GM10847 (cell line): ENCODE measurements around the gene CCDC184.

ENCODE experiments used
- POLR2A ChIP-seq: IDR thresholded peaks from 2 replicates; pipeline ENCODE4 v1.6.1; 2011; ENCODE audit not compliant: insufficient read length; ENCODE audit errors: extremely low read depth

Gene CCDC184

GRCh38 chr12:48165089-48165981, 18.1 kb upstream of the CCDC184 start:
- no peak for TF ChIP-seq POLR2A

GRCh38 chr12:48169011-48169410, 14.4 kb upstream of the CCDC184 start:
- TF ChIP-seq POLR2A, result no peak

DNA sequence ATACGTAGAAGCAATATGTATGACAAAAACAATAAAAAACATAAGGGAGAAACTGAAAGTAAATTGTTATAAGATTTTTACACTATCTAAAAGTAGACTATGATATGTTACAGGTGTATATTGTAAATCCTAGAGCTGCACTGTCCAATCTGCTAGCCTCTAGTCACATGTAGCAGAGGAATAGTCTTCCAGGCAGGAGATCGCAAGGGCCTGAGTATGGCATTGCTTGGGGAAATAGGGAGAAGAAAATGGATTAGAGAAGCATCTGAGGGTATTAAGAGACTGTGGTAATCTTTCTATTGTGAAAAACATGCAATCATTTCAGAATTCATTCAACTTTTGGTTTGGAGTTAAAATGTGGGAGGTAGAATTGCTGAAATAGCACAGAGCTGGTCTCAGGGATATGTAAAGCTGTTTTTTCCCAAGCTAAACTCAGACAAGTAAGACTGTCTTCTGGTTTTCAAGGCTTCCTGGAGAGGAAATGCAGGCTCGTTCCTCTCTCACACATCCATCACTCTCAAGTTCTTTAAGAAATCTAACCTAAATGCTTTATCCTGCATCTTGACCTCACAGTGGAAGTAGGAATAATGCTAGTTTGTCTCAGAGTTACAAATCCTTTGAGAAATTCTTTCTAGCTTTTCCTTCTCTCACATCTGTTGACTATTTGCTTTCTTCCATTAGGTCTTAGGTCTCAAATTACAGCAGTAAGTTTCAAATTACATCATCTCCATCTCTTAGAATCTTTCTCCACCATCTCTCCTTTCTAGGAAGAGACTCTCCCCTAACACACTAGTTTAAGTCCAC, 7.6 kb upstream of the CCDC184 start:
- TF ChIP-seq POLR2A, result no peak

DNA sequence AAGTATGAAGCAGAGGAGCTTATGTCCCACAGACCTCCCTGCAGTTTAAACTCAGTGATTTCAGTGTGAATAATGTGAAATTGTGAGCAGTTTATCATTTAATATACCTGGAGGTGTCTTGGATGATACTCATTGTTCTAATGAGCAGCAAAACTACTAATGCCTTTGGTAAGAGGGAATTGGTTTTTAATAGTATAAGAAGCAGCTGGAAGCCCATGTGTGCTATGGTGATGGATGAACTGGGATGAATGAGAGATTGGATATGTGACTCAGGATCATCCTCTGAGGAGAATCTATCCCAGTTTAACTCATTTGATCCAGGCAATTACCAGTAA, 7.1 kb upstream of the CCDC184 start:
- no peak for TF ChIP-seq POLR2A

DNA sequence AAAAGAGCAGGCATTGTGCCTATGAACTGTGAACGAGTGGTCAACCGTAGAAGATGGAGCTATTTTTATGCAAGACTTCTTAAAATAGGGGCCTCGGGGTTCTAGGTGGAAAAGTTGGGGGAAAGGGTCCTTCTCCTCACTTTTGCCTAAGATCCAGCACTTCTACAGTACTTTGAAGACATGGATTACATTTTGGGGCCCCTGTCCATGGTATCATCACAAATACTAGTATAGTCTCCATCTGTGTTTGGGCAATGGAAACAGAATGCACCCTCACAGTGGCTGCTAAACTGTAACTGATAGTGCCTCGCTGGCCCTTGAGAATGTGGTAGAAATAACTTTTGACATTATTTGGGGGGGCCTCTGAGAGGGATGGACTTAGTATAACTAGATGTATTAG, 5.5 kb upstream of the CCDC184 start:
- no peak for TF ChIP-seq POLR2A

GRCh38 chr12:48179466-48179865, 4.0 kb upstream of the CCDC184 start:
- TF ChIP-seq POLR2A, result no peak

- TF ChIP-seq POLR2A, result no peak
These were observed 3.0 kb upstream of the CCDC184 start for GRCh38 chr12:48180424-48180823.

- TF ChIP-seq POLR2A, result no peak
These were observed 2.5 kb upstream of the CCDC184 start for GRCh38 chr12:48180857-48181495.

GRCh38 chr12:48182631-48183030, 813 bp upstream of the CCDC184 start:
- no peak for TF ChIP-seq POLR2A

GRCh38 chr12:48183876-48184548, 568 bp downstream of the CCDC184 start:
- no peak for TF ChIP-seq POLR2A

DNA sequence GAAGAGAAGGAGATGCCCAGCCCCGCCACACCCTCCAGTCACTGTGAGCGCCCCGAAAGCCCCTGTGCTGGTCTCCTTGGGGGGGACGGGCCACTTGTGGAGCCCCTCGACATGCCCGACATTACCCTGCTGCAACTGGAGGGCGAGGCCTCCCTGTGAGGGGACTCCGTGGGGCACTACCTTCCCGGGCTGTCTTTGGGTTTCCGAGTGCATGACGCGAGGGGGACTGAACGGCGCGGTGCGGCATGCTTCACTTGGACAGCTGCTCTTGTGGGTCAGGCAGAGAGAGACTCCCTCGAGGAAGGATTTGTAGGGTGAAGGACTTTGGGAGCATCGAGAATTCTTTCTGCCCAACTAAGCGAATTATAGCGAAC, 1.1 kb downstream of the CCDC184 start:
- no peak for TF ChIP-seq POLR2A

GRCh38 chr12:48185181-48185919, 1.9 kb downstream of the CCDC184 start:
- TF ChIP-seq POLR2A, result no peak

DNA sequence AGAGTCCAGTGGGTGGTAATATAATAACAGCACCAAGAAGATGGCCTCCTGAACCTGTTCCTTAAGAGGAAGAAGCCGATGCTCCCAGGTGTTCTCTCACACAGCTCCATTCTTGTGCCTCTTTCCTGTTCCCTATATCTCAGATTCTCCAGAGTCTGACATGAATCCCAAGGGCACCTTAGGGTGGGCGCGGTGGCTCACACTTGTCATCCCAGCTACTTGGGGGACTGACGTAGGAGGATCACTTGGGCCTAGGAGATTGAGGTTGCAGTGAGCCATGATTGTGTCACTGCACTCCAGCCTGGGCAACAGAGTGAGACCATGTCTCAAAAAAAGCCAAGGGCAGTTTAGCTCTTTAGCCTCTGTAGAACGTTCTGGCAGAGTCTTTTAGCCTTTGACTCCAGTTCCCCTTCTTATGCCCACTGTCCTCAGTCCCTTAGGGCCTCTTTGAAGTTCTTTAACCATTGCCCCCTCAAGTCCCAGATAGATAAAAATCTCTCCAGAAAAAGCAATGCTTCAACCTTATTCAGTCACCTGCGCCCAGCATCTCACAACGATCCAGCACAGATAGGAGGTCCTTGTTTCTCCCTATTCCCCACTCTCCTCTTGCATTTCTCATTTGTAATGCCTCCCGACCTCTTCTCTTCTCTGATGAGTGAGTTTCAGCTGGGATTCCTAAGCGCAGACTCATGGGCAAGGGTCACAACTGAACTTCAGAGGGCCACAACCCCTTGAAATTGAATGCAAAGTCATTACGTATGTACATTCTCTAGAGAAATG, 4.7 kb downstream of the CCDC184 start:
- TF ChIP-seq POLR2A, result no peak
